Stimulated activated CD4-positive, alpha-beta T cell treated with anti-CD3 and anti-CD28 coated beads, TNF-alpha, amount 100 ng/mL, for 48 hours (primary cell): ENCODE results near the gene MTHFD1L.

Experiments used
- DNase-seq, 3 donors: peaks; one replicate each; pipeline ENCODE4 v3.0.0-alpha.2; 2020; ENCODE audit warnings: low read depth in 3 of 3

MTHFD1L gene

GRCh38 chr6:150866147-150866990, 867 bp downstream of the MTHFD1L start:
- DNase-seq: peak; percentile 70 to 82 (median 71)

- DNase-seq: no peak
These were observed 1.5 kb downstream of the MTHFD1L start for GRCh38 chr6:150866991-150867501.

- no peak for DNase-seq
These were observed 3.3 kb downstream of the MTHFD1L start for GRCh38 chr6:150868759-150869158.

- no peak for DNase-seq
These were observed 8.7 kb downstream of the MTHFD1L start for GRCh38 chr6:150874179-150874578.

- no peak for DNase-seq
These were observed 10.3 kb downstream of the MTHFD1L start for GRCh38 chr6:150875841-150876240.

- DNase-seq: no peak
These were observed 11.1 kb downstream of the MTHFD1L start for GRCh38 chr6:150876598-150876997.

- no peak for DNase-seq
These were observed 12.4 kb downstream of the MTHFD1L start for GRCh38 chr6:150877928-150878327.

- DNase-seq: no peak
These were observed 13.1 kb downstream of the MTHFD1L start for GRCh38 chr6:150878347-150879213.

- no peak for DNase-seq
These were observed 14.8 kb downstream of the MTHFD1L start for GRCh38 chr6:150880336-150880735.

GRCh38 chr6:150881911-150882481, 16.5 kb downstream of the MTHFD1L start:
- no peak for DNase-seq

GRCh38 chr6:150883521-150883920, 18.0 kb downstream of the MTHFD1L start:
- no peak for DNase-seq

GRCh38 chr6:150886155-150886554, 20.7 kb downstream of the MTHFD1L start:
- no peak for DNase-seq

- no peak for DNase-seq
These were observed 22.6 kb downstream of the MTHFD1L start for GRCh38 chr6:150887978-150888563.

GRCh38 chr6:150890346-150890745, 24.8 kb downstream of the MTHFD1L start:
- no peak for DNase-seq

GRCh38 chr6:150891888-150892485, 26.5 kb downstream of the MTHFD1L start:
- DNase-seq: peak; percentile 15 to 34 (median 16)

GRCh38 chr6:150894191-150894744, 28.8 kb downstream of the MTHFD1L start:
- DNase-seq: no peak

- peak in 2 of 3 donors; percentile 1 to 11 for DNase-seq
These were observed 29.5 kb downstream of the MTHFD1L start for GRCh38 chr6:150894935-150895552.

GRCh38 chr6:150895928-150896632, 30.6 kb downstream of the MTHFD1L start:
- no peak for DNase-seq

GRCh38 chr6:150897400-150897943, 32.0 kb downstream of the MTHFD1L start:
- no peak for DNase-seq
